Measurements from ENCODE around the gene FAM50B. TPM values are rescaled to one million over a fixed set of nuclear protein-coding genes. Genes with fewer than 3 reads are reported as not detected.

The FAM50B gene
- total and polyA plus RNA-seq, 10 donors, result 6.6 to 13.3 (median 9.0) TPM

DNA sequence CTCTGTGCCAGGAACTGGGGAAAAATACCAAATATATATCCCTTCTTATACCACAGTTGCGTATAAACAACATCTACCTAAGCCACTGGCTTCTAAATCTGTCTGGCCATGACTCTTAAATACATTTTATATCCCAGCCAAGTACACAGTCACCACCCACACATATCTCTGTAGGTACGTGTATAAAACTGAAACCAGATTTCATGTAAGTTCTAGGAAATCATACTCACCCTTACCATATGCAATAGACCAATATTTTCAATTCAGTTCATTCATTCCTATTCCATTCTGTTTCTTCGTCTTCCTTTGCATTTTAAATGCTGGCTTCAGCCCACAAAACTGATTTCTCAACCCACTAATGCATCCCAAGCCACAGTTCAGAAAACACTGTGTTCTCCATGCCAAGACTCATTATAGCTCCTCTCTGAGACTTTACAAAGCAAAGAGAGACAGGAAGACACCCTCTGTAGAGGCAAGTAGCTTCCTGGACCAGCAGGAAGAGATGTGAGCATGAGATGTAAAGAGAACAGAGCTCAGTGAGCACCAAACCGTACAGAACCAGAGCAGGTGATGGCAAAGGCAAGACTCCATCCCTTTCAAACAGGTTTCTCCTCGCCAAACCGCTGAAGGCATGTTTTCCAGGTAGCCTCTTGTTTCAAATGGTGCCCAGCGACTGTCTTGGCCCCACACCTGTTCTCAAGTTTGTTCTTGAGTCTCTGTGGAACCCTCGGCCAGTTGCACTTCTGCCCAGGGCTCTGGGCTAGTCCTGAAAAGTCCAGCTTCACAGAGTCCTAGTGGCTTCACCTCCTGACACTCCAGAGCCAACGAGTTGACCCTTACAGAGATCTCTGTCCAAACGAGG is 18.7 kb downstream of the FAM50B start:
- Histone ChIP-seq H3K9me3 (no peaks in the 10 kb centered on the region), H3K36me3 (no peaks in the 10 kb centered on the region), H3K27me3 (replicated peaks in 1 of 7) (peaks cover 0 to 28% (median 0%) of the 10 kb centered on the region in 7 donors), H3K27ac (no peak overlapping the region), H3K4me1 (no peaks in the 10 kb centered on the region), H3K4me3 (no peak overlapping the region)
- no peak for DNase-seq
- WGBS, 5 donors, result 77 to 86% (median 80%) methylated on average over 10 of the region's 10 CpGs
- intact Hi-C loops (cut with DNase I; ENCODE audit: low total_unique reads), result no loop called here
- TF ChIP-seq, protein P1, sequence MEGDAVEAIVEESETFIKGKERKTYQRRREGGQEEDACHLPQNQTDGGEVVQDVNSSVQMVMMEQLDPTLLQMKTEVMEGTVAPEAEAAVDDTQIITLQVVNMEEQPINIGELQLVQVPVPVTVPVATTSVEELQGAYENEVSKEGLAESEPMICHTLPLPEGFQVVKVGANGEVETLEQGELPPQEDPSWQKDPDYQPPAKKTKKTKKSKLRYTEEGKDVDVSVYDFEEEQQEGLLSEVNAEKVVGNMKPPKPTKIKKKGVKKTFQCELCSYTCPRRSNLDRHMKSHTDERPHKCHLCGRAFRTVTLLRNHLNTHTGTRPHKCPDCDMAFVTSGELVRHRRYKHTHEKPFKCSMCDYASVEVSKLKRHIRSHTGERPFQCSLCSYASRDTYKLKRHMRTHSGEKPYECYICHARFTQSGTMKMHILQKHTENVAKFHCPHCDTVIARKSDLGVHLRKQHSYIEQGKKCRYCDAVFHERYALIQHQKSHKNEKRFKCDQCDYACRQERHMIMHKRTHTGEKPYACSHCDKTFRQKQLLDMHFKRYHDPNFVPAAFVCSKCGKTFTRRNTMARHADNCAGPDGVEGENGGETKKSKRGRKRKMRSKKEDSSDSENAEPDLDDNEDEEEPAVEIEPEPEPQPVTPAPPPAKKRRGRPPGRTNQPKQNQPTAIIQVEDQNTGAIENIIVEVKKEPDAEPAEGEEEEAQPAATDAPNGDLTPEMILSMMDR (IDR thresholded peaks at IDR 0.05 in 8 of 11, conservative IDR thresholded peaks at IDR 0.05 in 3 of 11), result no peak
- TF ChIP-seq POLR2AphosphoS5 (IDR thresholded peaks at IDR 0.05), result no peak
- TF ChIP-seq POLR2A (IDR thresholded peaks at IDR 0.05), result no peak

DNA sequence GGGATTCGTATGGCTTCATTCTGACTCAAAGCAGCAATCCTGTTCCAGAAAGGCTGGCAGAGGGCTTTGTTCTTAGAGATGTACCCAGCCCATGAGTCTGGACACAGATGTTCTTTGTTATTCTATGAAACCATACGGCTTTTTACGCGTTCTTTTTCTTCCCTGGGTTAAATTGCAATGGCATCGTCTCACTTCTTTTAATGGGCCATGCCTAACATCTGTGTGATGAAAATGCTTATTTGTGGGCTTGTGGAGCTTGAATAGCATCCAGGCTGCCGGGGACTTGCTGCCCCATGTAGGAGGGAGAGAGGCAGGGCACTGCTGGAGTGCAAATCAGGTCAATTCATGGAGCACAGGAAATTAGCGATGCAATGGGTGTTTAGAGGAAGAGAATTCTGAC is 19.4 kb downstream of the FAM50B start:
- TF ChIP-seq POLR2A (IDR thresholded peaks at IDR 0.05) (no peak), POLR2AphosphoS5 (IDR thresholded peaks at IDR 0.05) (no peak)
- TF ChIP-seq, protein P1 (IDR thresholded peaks at IDR 0.05 in 8 of 11, conservative IDR thresholded peaks at IDR 0.05 in 3 of 11), result no peak

DNA sequence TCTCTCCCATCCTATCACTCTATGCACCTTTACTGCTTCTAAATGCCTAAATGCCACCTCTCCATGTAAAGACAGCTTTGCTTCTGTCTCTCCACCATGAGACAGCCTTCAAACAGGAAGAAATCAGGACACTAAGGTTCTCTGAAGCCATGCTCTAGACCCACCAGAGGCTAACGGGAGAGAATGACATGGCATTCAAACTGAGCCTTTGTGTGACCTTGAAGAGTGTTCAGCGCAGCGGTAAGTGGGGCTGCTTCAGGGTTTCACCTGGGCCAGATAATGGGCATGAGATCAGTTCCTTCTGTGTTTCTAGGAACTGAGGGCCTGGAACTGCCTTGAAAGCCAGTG is 20.1 kb downstream of the FAM50B start:
- no peaks in the 10 kb centered on the region for H3K9me3 ChIP-seq
- H3K27ac ChIP-seq, result no peak overlapping the region
- 66 to 91% (median 89%) methylated on average over 3 of the region's 3 CpGs for WGBS, 5 donors
- TF ChIP-seq, protein P1 (IDR thresholded peaks at IDR 0.05 in 8 of 11, conservative IDR thresholded peaks at IDR 0.05 in 3 of 11), result no peak
- no peak for TF ChIP-seq POLR2A (IDR thresholded peaks at IDR 0.05)
- no peak for TF ChIP-seq POLR2AphosphoS5 (IDR thresholded peaks at IDR 0.05)
- H3K4me3 ChIP-seq, result no peak overlapping the region
- no peaks in the 10 kb centered on the region for H3K4me1 ChIP-seq
- H3K36me3 ChIP-seq, result no peaks in the 10 kb centered on the region
- intact Hi-C loops (cut with DNase I; ENCODE audit: low total_unique reads), result no loop called here
- DNase-seq, result no peak
- H3K27me3 ChIP-seq (replicated peaks in 1 of 7), result peaks cover 0 to 28% (median 0%) of the 10 kb centered on the region in 7 donors

More for the DNA sequence above, 19.4 kb downstream of the FAM50B start:
- DNase-seq, result no peak
- Histone ChIP-seq H3K27me3 (replicated peaks in 1 of 7) (peaks cover 0 to 28% (median 0%) of the 10 kb centered on the region in 7 donors), H3K4me3 (no peak overlapping the region), H3K9me3 (no peaks in the 10 kb centered on the region), H3K36me3 (no peaks in the 10 kb centered on the region), H3K4me1 (no peaks in the 10 kb centered on the region), H3K27ac (no peak overlapping the region)
- 81 to 88% (median 87%) methylated on average over 7 of the region's 7 CpGs for WGBS, 5 donors
- intact Hi-C loops (cut with DNase I; ENCODE audit: low total_unique reads), result no loop called here

All from spleen (tissue), 11 donors.